ENCODE results near the gene CBLN1.

- TF ChIP-seq POLR2A (IDR thresholded peaks at IDR 0.05) = no peak
- no peak for TF ChIP-seq CTCF (IDR thresholded peaks at IDR 0.05)
These were observed 13.0 kb downstream of the CBLN1 start for GRCh38 chr16:49268667-49269066.
